Ovary (tissue), 9 donors: Measurements from ENCODE around the gene FATE1. TPM values are rescaled to one million over a fixed set of nuclear protein-coding genes. Genes with fewer than 3 reads are reported as not detected.

Experiments used
- DNase-seq, 5 donors: peaks; one replicate each; pipeline ENCODE4 v3.0.0-alpha.2; 2019 to 2020
- H3K27ac ChIP-seq, 2 donors: fragments of 200-600 bp; one replicate each; pipeline versions ENCODE4 v1.5.1 to v1.8.0; 2019 to 2022
- H3K27me3 ChIP-seq: fragments of 200-600 bp; one replicate; pipeline ENCODE4 v1.8.0; 2022
- H3K36me3 ChIP-seq: fragments of 200-600 bp; sonication (generic); one replicate; pipeline ENCODE4 v1.5.1; 2019
- H3K4me1 ChIP-seq: one replicate; pipeline ENCODE4 v1.8.1; 2013; ENCODE audit warnings: mild to moderate bottlenecking, moderate library complexity; ENCODE audit not compliant: insufficient read depth
- H3K4me3 ChIP-seq: fragments of 200-600 bp; sonication (generic); one replicate; pipeline ENCODE4 v1.5.1; 2017
- H3K9me3 ChIP-seq, 2 donors: fragments of 200-600 bp in 1 of 2; sonication (generic) in 1 of 2; one replicate each; pipeline versions ENCODE4 v1.5.1 to v1.8.1; 2013 to 2019; ENCODE audit warnings: mild to moderate bottlenecking in 1 of 2, moderate library complexity in 1 of 2
- CTCF ChIP-seq, 3 donors: fragments of 450-650 bp in 2 of 3; fragments of 200-600 bp in 1 of 3; IDR thresholded peaks; one replicate each; pipeline versions ENCODE4 v1.5.1 to v1.8.0; 2016 to 2022; ENCODE audit warnings: antibody characterized with exemption in 3 of 3, mild to moderate bottlenecking in 1 of 3
- EP300 ChIP-seq: sonication (generic); formaldehyde crosslinking; IDR thresholded peaks from one replicate; pipeline ENCODE4 v1.6.1; 2017; ENCODE audit warnings: antibody characterized with exemption
- POLR2A ChIP-seq: fragments of 450-650 bp; IDR thresholded peaks from one replicate; pipeline ENCODE4 v1.6.1; 2017; ENCODE audit warnings: antibody characterized with exemption, mild to moderate bottlenecking, moderate library complexity
- WGBS, 3 donors: extraction: QIAGEN DNeasy Blood & Tissue Kit in 1 of 3; methylation state at CpG; one replicate each; pipeline versions ENCODE4 v1.1.5 to v1.1.7; 2013 to 2017; 5-methylcytosine and 5-hydroxymethylcytosine counted together
- intact Hi-C, 4 donors: fragments of 100-400 bp; cut with DNase I; formaldehyde crosslinking; loops; one replicate each; pipeline versions ENCODE4 v1.11.0 to v1.15.1; 2022 to 2023
- polyA plus RNA-seq, 2 donors: library from polyadenylated mRNA; stranded (reverse); fragments of 200-250 nt in 1 of 2; fragments of 350-450 nt in 1 of 2; fragmentation: Illumina TruSeq in 1 of 2; extraction: RNeasy Lipid Tissue Mini Kit (QIAGEN cat#74804) in 1 of 2; gene quantifications; one replicate each; pipeline ENCODE4 v1.2.3, GENCODE V29; 2013 to 2014
- total RNA-seq, 7 donors: library from RNA; depleted of rRNA in 2 of 7; stranded (reverse); fragments of >200 nt in 2 of 7; fragmentation: NEBNext Ultra II Directional in 3 of 7; extraction: Animal tissue kit (Norgen Biotek cat#: 25700) in 3 of 7; gene quantifications; one replicate each; pipeline versions ENCODE4 v1.1.0 to v1.2.4, GENCODE V29; 2016 to 2023
- donor health status: DM: no; HTN: no; CAD: no; lungs with moderate emphysema.
- donor health status: DM: no; HTN: no; CAD: no.
- donor health status: Bipolar disorder and iron deficiency.
- donor health status: DM: yes; HTN: yes; CAD: no.
- donor health status: DM: no; HTN: no; CAD: no.
- donor health status: DM: yes; HTN: yes; CAD: no.

The FATE1 gene
- total and polyA plus RNA-seq, 9 donors = 1.4 TPM; not detected in 8

DNA sequence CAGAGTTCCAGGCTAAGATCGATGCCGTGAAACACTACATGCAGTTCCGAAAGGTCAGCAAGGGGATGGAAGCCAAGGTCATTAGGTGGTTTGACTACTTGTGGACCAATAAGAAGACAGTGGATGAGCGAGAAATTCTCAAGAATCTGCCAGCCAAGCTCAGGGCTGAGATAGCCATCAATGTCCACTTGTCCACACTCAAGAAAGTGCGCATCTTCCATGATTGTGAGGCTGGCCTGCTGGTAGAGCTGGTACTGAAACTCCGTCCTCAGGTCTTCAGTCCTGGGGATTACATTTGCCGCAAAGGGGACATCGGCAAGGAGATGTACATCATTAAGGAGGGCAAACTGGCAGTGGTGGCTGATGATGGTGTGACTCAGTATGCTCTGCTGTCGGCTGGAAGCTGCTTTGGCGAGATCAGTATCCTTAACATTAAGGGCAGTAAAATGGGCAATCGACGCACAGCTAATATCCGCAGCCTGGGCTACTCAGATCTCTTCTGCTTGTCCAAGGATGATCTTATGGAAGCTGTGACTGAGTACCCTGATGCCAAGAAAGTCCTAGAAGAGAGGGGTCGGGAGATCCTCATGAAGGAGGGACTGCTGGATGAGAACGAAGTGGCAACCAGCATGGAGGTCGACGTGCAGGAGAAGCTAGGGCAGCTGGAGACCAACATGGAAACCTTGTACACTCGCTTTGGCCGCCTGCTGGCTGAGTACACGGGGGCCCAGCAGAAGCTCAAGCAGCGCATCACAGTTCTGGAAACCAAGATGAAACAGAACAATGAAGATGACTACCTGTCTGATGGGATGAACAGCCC is 28.0 kb downstream of the FATE1 start:
- Histone ChIP-seq H3K36me3 (no peaks in the 10 kb centered on the region), H3K27me3 (no peaks in the 10 kb centered on the region), H3K27ac (no peak overlapping the region), H3K4me3 (no peak overlapping the region), H3K4me1 (no peaks in the 10 kb centered on the region), H3K9me3 (no peaks in the 10 kb centered on the region)
- DNase-seq = no peak
- intact Hi-C loops = no loop called here
- no peak for TF ChIP-seq CTCF (IDR thresholded peaks at IDR 0.05)
- TF ChIP-seq EP300 = no peak
- TF ChIP-seq POLR2A = no peak
- 87 to 91% (median 90%) methylated on average over 21 of the region's 21 CpGs for WGBS, 3 donors

DNA sequence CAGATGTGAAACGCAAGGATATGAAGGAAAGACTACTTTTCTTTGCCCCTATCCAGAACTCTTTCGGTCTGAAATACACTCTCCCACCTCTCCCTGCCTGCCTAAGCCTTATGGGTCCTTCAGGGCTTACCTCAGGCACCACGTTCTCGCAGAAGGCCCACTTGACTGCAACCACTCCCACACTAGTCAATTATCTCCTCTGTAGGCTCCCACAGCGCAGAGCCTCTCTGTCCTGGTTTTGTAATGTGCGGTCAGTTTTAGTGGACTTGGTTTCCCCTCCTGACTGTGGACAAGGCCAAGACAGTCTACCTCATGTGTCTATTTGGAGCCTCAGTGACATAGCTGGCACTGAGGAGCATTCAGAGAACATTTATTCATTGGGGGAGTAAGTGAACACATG is 29.8 kb downstream of the FATE1 start:
- intact Hi-C loops = no loop called here
- Histone ChIP-seq H3K9me3 (no peaks in the 10 kb centered on the region), H3K4me3 (no peak overlapping the region), H3K4me1 (no peaks in the 10 kb centered on the region), H3K27me3 (no peaks in the 10 kb centered on the region), H3K27ac (no peak overlapping the region), H3K36me3 (no peaks in the 10 kb centered on the region)
- 63 to 68% (median 65%) methylated on average over 6 of the region's 6 CpGs for WGBS, 3 donors
- DNase-seq = no peak
- no peak for TF ChIP-seq POLR2A
- TF ChIP-seq EP300 = no peak
- TF ChIP-seq CTCF (IDR thresholded peaks at IDR 0.05) = no peak

- intact Hi-C loops = no loop called here
- Histone ChIP-seq H3K4me1 (no peaks in the 10 kb centered on the region), H3K27ac (no peak overlapping the region), H3K36me3 (no peaks in the 10 kb centered on the region), H3K27me3 (no peaks in the 10 kb centered on the region), H3K9me3 (no peaks in the 10 kb centered on the region), H3K4me3 (no peak overlapping the region)
- DNase-seq = no peak
- WGBS, 3 donors = 45 to 52% (median 47%) methylated on average over 2 of the region's 2 CpGs
- TF ChIP-seq CTCF (IDR thresholded peaks at IDR 0.05) (no peak), EP300 (no peak), POLR2A (no peak)
Measured at GRCh38 chrX:151746502-151746901, 30.7 kb downstream of the FATE1 start.

DNA sequence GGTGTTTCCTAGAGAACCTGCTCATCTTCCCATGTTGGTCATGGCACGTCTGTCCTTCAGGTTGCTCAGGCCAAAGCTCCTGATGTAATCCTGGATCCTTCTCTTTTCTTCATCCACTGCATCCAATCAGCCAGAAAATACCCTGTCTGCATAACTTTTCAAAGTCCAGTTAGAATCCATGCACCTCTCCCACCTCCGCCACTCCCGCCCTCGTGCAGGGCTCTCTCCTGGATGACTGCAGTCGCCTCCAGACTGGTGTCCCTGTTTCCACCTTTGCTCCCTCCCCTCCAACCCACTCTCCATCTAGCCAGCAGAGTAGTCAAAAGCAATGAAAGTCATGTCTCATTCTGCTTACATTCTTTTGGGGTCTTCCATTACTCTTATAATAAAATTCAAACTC is 34.7 kb downstream of the FATE1 start:
- no peaks in the 10 kb centered on the region for H3K4me1 ChIP-seq
- 83 to 86% (median 84%) methylated on average over 5 of the region's 5 CpGs for WGBS, 3 donors
- H3K36me3 ChIP-seq = no peaks in the 10 kb centered on the region
- TF ChIP-seq EP300 (no peak), POLR2A (no peak), CTCF (IDR thresholded peaks at IDR 0.05) (no peak)
- intact Hi-C loops = no loop called here
- H3K27me3 ChIP-seq = no peaks in the 10 kb centered on the region
- no peaks in the 10 kb centered on the region for H3K9me3 ChIP-seq
- no peak overlapping the region for H3K27ac ChIP-seq
- no peak overlapping the region for H3K4me3 ChIP-seq
- no peak for DNase-seq
